Stimulated activated CD8-positive, alpha-beta memory T cell treated with anti-CD3 and anti-CD28 coated beads, Interleukin-12 subunit alpha, Interleukin-12 subunit beta, amount 100 ng/mL, for 24 hours (primary cell): ENCODE measurements around the gene OR4C45.
"Not testable (repeated sequence)": the region's sequence is repeated elsewhere in the genome, so short reads cannot be mapped to it uniquely, and the experiment has no call there.

ENCODE experiments used
- DNase-seq: peaks from one replicate; pipeline ENCODE4 v3.0.0-alpha.2; 2020; ENCODE audit errors: extremely low read depth

OR4C45 gene

DNA sequence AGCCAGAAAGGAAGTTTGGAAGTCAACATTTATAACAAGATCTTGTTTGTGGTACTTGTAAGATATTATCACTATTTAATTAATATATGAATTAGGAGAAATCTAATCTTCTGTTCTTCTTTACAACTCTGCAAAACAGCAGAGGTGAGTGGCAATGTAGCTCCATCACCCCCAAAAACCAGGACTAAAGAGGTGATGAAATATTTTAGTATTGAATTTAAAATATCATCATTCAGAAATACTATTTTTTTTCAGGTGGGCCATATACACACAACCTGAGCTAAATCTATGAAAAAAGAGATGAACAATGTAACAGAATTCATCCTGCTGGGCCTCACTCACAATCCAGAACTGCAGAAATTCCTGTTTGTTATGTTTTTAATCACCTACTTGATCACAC is at the start of gene OR4C45:
Gene OR4C45, plus strand, starts transcription at position 301 of the 400 bp plus-strand sequence.
- no peak for DNase-seq

DNA sequence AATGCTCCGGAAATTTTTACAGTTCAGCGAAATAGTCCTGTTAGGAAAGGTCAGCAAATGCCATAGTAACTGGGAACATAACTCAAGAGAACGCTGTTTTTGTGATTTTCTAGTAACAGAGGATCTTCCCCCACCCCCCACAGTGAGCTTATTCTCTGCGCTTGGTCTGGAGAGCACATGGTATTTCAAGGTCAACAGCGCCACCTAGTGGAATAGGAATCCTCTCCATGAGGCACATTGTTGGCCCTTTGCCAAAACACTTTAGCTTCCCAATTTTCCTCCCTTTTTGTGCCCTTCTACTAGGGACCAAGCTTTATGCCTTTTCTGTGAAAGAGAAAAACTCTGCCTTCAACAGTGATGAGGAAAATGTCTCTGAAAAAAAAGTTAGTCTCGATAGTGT is 37.1 kb upstream of the OR4C45 start:
- DNase-seq: no peak

DNA sequence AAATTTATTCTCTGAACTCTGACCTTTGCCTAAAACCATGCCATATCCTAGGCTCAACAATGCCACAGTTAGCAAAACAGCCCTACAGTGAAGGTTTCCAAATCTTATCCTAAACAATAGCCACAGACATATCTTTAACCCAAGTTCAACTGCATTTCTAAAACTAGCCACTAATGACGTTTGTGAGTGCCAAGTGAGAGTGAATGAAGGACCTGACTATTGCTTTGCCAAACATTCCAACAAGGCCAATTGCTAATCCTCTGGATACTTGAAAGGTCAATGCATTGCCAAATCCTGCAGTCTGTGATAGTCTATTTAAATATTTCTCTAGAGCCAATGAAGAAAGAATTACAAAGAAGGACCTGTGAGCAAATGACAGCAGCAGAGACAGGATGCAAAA is 2.5 kb upstream of the OR4C45 start:
- DNase-seq: no peak

DNA sequence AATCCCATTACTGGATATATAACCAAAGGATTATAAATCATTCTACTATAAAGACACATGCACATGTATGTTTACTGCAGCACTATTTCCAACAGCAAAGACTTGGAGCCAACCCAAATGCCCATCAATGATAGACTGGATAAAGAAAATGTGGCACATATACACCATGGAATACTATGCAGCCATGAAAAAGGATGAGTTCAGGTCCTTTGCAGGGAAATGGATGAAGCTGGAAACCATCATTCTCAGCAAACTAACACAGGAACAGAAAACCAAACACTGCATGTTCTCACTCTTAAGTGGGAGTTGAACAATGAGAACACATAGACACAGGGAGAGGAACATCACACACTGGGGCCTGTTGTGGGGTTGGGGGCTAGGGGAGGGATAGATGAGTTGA is 3.6 kb downstream of the OR4C45 start:
- not testable (repeated sequence) for DNase-seq

DNA sequence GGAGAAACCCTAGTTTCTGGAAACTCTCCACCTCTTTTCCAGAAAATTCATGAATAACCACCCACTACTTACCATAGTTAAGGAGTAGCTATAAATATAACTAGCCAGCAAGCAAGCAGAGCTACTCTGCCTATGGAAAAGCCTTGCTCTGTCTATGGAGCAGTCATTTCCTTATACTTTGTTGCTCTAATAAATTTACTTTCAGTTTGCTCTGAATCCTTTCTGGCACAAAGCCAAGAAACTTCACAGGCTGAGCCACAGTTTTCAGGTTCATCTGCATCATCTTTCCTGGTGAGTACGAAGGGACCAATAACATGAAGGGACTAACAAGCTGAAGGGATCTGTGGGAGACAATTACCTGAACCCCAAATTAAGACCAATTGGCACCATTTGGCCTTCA is 4.6 kb downstream of the OR4C45 start:
- no peak for DNase-seq

DNA sequence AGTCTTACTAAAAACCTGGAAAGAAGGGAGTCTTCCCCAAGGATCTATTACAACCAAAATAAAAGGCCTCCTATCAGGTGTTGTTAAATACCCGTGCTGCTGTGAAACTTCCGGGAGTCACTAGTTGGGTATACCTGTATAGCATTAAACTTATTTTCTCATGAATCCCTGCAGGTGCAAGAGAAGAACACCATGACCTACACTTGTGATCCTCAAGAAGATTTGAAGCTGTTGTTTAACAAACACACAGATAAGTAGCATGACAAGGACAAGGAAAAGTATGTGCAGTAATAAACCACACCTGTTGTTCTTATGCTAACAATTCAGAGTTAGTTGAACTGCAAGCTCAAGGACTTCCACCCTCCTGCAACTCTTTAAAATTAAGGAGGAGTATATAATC is 12.0 kb downstream of the OR4C45 start:
- DNase-seq: no peak

DNA sequence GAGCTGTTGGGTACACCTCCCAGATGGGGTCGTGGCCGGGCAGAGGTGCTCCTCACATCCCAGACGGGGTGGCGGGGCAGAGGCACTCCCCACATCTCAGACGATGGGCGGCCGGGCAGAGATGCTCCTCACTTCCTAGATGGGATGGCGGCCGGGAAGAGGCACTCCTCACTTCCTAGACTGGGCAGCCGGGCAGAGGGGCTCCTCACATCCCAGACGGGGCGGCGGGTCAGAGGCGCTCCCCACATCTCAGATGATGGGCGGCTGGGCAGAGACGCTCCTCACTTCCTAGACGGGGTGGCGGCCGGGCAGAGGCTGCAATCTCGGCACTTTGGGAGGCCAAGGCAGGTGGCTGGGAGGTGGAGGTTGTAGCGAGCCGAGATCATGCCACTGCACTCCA is 30.4 kb downstream of the OR4C45 start:
- DNase-seq: not testable (repeated sequence)

DNA sequence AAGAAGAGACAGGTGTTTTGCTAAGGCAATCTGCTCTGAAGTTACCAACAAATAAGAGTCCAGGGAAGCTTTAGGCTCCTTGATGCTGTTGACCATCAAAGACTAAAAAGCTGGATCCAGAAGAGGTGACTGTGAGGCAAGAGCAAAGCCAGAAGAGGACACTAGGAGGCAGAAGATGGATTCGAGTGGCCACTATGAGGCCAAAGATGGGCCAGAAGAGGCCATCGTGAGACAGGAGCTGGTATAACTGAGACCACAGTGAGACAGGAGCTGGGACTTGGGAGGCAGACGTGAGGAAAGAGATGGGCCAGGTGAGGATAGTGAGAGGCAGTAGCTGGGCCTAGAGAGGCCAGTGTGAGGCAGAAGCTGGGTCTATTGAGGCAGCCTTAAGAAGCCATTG is 37.7 kb downstream of the OR4C45 start:
- DNase-seq: no peak

DNA sequence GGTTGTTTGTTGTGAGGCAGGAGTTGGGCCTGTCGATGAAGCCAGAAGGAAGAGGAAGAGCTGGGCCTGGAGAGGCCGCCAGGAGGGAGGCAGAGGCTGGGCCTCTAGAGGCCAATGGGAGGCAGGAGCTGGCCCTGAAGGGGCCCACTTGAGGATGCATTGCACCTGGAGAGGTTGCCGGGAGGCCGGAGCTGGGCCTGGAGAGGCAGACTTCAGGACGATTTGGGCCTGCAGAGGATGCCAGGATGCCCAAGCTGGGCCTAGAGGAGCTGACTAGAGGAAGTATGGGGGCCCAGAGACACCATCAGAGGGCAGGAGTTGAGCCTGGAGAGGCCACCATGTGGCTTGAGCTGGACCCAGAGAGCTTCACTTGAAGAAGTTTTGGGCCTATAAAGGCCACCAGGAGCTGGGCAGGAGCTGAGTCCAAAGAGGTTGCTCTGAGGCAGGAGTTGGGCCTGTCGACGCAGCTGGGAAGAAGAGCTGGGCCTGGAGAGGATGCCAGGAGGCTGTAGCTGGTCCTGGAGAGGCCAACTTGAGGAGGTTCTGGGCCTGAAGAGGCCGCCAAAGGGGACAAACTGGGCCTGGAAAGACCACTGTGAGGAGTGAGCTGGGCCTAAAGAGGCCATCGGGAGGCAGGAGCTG is 39.0 kb downstream of the OR4C45 start:
- no peak for DNase-seq

DNA sequence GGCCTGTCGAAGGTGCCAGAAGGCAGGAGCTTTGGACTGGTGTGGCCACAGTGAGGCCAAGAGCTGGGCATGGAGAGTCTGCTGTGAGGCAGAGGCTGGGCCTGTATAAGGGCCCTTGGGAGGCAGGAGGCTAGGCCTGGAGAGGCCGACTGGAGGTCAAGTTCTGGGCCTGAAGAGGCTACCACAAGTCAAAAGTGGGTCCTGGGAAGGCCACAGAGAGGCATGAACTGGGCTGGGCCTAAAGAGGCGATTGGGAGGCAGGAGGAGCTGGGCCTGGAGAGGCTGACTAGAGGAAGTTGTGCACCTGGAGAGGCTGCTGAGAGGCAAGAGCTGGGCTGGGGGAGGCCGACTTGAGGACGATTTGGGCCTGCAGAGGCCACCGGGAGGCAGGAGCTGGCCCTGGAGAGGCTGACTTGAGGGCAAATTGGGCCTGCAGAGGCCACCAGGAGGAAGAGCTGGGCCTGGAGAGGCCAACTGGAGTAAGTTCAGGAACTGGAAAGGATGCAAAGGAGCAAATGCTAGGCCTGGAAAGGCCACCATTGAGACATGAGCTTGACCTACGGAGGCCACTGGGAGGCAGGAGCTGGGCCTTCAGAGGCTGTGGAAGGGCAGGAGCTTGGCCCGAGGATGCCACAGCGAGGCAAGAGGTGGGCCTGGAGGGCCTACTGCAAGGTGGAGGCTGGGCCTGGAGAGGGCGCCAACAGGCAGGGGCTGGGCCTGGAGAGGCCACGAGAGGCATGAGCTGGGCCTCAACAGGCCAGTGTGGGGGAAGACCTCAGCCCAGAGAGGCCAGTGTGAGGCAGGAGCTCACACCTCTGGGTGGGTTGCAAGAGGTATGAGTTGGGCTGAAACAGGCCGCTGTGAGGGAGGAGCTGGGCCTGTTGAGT is 39.8 kb downstream of the OR4C45 start:
- DNase-seq: no peak

DNA sequence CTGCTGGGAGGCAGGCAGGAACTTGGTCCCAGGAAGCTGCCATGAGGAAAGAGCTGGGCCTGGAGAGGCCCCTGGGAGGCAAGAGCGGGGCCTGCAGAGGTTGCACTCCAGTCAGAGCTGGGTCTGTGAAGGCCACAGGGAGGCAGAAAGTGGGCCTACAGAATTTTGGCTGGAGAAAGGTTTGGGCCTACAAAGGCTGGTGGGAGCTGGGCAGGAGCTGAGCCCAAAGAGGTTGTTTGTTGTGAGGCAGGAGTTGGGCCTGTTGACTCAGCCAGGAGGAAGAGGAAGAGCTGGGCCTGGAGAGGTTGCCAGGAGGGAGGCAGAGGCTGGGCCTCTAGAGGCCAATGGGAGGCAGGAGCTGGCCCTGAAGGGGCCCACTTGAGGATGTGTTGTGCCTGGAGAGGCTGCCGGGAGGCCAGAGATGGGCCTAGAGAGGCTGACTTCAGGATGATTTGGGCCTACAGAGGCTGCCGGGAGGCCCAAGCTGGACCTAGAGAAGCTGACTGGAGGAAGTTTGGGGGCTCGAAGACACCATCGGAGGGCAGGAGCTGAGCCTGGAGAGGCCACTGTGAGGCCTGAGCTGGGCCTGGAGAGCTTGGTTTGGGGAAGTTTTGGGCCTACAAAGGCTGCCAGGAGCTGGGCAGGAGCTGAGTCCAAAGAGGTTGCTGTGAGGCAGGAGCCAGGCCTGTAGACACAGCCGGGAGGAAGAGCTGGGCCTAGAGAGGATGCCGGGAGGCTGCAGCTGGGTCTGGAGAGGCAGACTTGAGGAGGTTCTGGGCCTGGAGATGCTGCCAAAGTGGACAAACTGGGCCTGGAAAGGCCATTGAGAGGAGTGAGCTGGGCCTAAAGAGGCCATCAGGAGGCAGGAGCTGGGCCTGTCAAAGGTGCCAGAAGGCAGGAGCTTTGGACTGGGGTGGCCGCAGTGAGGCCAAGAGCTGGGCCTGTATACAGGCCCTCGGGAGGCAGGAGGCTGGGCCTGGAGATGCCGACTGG is 40.7 kb downstream of the OR4C45 start:
- DNase-seq: no peak

DNA sequence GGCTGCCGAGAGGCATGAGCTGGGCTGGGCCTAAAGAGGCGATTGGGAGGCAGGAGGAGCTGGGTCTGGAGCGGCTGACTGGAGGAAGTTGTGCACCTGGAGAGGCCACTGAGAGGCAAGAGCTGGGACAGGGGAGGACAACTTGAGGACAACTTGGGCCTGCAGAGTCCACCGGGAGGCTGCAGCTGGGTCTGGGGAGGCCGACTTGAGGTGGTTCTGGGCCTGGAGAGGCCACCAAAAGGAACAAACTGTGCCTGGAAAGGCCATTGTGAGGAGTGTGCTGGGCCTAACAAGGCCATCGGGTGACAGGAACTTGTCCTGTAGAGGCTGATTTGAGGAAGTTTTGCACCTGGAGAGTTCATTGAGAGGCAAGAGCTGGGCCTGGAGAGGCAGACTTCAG is 41.5 kb downstream of the OR4C45 start:
- DNase-seq: no peak

DNA sequence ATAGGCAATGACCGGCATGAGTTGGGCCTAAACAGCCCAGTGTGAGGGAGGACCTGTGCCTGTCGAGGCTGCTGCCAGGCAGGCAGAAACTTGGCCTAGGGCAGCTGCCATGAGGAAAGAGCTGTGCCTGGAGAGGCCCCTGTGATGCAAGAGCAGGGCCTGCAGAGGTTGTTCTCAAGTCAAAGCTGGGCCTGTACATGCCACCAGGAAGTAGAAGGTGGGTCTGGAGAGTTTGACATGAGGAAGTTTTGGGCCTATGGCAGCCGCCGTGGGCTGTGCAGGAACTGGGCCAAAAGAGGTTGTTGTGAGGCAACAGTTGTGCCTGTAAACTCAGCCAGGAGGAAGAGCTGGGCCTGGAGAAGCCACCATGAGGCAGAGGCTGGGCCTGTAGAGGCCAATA is 43.2 kb downstream of the OR4C45 start:
- DNase-seq: no peak

DNA sequence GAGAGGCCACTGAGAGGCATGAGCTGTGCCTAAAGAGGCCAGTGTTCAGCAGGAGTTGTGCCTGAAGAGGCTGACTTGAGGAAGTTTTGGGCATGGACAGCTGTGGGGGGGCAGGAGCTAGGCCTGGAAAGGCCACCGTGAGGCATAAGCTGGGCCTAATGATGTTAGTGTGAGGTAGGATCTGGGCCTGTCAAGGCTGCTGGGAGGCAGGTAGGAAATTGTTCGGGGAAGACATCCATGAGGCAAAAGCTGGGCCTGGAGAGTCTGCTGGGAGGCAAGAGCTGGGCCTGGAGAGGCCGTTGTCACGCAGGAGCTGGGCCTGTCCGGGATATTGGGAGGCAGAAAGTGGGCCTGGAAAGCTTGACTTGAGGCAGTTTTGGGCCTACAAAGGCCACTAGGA is 44.9 kb downstream of the OR4C45 start:
- DNase-seq: no peak

DNA sequence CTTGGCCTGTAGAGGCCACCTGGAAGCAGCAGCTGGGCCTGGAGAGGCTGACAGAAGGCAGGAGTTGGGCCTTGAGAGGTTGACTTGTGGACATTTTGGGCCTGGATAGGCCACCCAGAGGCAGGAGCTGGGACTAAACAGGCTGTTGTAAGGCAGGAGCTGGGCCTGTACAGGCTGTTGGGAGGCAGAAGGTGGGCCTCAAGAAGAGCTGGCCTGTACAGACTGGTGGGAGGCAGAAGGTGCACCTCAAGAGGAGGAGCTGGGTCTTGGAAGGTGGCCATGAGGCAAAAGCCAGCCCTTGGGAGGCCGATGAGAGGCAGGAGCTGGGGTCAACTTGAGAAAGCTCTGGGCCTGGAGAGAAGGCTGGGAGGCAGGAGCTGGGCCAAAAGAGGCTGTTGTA is 45.3 kb downstream of the OR4C45 start:
- DNase-seq: no peak

DNA sequence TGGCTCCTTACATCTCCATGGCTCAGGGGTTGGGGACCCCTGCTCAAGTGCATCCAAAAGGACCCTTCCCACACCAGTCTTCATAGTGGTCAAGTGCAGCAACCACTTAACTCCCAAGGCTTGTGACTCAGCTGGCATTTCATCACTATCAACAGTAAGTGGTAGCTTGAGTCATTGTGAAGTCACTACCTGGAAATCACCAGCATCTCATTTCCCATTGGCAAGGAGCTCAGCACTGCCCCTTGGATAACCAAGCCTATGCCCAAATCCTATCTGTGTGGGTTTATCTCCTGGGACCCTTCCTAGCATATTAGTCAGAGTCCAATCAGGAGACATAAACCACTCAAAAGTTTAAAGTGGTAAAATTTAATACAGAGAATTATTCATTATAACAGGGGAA is 46.3 kb downstream of the OR4C45 start:
- not testable (repeated sequence) for DNase-seq

DNA sequence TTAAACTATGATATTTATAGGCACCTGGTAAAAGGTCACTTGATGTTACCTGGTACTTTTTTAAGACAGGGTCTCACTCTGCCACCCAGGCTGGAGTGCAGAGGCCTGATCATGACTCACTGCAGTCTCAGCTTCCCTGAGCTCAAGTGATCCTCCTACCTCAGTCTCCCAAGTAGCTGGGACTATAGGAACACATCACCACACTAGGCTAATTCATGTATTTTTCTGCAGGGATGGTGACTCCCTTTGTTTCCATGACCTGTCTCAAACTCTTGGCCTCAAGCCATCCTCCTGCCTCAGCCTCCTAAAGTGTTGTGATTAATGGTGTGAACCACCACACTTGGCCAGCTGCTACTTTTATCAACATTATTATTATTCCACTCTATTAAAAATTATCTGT is 47.6 kb downstream of the OR4C45 start:
- DNase-seq: no peak
